IPS-20b (cell line): Measurements from ENCODE around the gene TLK2.
A peak's percentile ranks its signal among the peaks of the same experiment; 100 is the strongest.
"Not testable (repeated sequence)": the region's sequence is repeated elsewhere in the genome, so short reads cannot be mapped to it uniquely, and the experiment has no call there.

Source experiments
- H3K27ac ChIP-seq: one replicate; pipeline ENCODE4 v1.5.1; 2013; ENCODE audit warnings: low read length
- H3K27me3 ChIP-seq: 2 replicates; pipeline ENCODE4 v1.6.1; 2013; ENCODE audit warnings: mild to moderate bottlenecking, low read length, inconsistent platforms; ENCODE audit not compliant: insufficient read depth
- H3K36me3 ChIP-seq: 2 replicates; pipeline ENCODE4 v1.6.1; 2013; ENCODE audit warnings: low read depth, mild to moderate bottlenecking, inconsistent platforms, low read length, moderate library complexity; ENCODE audit not compliant: insufficient read depth
- H3K4me1 ChIP-seq: 2 replicates; pipeline ENCODE4 v1.6.1; 2013; ENCODE audit warnings: mild to moderate bottlenecking, control low read depth, inconsistent platforms, low read length, moderate library complexity; ENCODE audit not compliant: insufficient read depth
- H3K4me3 ChIP-seq: 2 replicates; pipeline ENCODE4 v1.5.1; 2013; ENCODE audit warnings: mild to moderate bottlenecking, low read length, inconsistent platforms
- H3K9ac ChIP-seq: 2 replicates; pipeline ENCODE4 v1.6.1; 2013; ENCODE audit warnings: low read depth, mild to moderate bottlenecking, inconsistent platforms, low read length, moderate library complexity
- H3K9me3 ChIP-seq: 2 replicates; pipeline ENCODE4 v1.6.1; 2013; ENCODE audit warnings: mild to moderate bottlenecking, low read depth, low read length, inconsistent platforms; ENCODE audit not compliant: insufficient read depth

The TLK2 gene

DNA sequence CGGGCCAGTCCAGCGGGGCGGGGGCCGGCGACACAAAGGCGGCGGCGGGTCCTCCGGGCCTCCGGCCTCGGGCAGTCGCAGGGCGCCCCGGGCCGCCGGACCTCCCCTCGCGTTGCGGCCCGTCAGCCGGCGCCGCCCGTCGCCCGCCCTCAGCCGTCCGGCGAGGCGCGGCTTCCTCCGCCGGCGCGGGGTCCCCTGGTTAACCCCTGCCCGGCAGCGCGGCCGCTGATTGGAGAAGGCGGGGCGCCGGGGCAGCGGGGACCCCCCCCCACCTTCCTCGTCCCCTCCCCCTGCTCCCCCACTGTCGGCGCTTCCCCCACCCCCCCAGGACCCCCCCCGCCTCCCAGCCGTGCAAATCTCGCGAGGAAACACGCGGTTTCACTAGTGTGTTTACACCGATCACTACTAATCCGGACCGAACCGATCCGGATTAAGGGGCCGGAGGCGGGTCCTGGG lies at the start of gene TLK2:
Gene TLK2, plus strand, starts transcription at position 402 of the 456 bp plus-strand sequence. CDS start 2,301 bp downstream, outside the sequence.
- no peak within 1 kb of the TSS for H3K27ac ChIP-seq
- peaks cover 1% of the 10 kb centered on the region; the same call in 1 of the 2 replicates for H3K4me1 ChIP-seq
- H3K4me3 ChIP-seq: peak within 1 kb of the TSS; percentile 83
- peaks cover 22% of the 10 kb centered on the region; the same call in 1 of the 2 replicates for H3K36me3 ChIP-seq
- no peaks in the 10 kb centered on the region for H3K27me3 ChIP-seq
- peak within 1 kb of the TSS; percentile 85 for H3K9ac ChIP-seq
- H3K9me3 ChIP-seq: no peaks in the 10 kb centered on the region

DNA sequence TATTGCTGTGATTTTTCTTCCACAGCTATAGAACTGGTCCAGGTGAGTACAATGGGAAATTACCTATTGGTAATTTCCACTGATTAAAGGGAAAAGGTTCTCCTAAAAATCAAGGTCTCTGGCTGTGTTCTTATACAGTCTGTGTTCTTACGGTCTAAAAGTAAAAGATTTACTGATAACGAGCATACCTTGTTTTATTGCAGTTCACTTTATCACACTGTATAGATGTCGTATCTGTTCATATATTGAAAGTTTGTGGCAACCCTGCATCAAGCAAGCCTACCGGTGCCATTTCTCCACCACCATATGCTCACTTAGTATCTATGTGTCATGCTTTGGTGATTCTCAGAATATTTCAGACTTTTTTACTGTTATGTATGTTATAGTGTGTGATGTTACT lies 43.4 kb upstream of the TLK2 start:
- not testable (repeated sequence) for H3K9me3 ChIP-seq, H3K27me3 ChIP-seq
- peaks cover 35% of the 10 kb centered on the region for H3K36me3 ChIP-seq

DNA sequence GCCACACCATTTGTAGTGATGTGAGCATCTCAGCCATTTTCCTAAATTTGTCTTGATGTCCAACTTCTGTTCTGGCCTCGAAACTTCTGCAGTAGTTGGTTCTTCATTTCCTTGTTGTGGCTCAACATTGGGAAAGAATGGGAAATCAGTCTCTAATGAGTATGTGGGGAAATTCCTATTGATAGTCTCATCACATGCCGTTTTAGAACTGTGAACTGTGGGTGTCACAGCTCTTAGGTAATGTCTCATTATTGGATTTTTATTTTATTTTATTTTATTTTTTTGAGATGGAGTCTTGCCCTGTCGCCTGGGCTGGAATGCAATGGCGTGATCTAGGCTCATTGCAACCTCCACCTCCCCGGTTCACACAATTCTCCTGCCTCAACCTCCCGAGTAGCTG lies 37.4 kb upstream of the TLK2 start:
- not testable (repeated sequence) for H3K4me3 ChIP-seq, H3K4me1 ChIP-seq, H3K27ac ChIP-seq, H3K27me3 ChIP-seq, H3K9me3 ChIP-seq, H3K9ac ChIP-seq
- peaks cover 58% of the 10 kb centered on the region for H3K36me3 ChIP-seq

More for the DNA sequence above, 43.4 kb upstream of the TLK2 start:
- H3K9ac ChIP-seq, H3K4me3 ChIP-seq, H3K4me1 ChIP-seq, H3K27ac ChIP-seq: not testable (repeated sequence)

DNA sequence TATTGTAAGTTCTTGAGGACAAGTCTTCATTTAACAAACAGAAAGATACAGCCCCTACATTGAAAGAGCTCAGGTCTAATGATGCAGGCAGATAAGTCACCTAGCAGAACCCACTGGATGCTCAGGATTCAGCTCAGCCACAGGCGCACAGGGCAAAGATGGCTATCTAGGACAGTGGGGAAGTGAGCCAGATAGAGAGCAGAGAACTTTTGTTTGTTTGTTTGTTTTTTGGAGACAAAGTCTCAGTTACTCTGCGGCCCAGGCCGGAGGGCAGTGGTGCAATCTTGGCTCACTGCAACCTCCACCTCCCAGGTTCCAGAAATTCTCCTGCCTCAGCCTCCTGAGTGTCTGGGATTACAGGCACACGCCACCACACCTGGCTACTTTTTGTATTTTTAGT lies 34.6 kb upstream of the TLK2 start:
- H3K9ac ChIP-seq: no peak overlapping the region
- H3K36me3 ChIP-seq: peaks cover 77% of the 10 kb centered on the region
- no peak overlapping the region for H3K27ac ChIP-seq
- no peak overlapping the region for H3K4me3 ChIP-seq
- H3K4me1 ChIP-seq: no peaks in the 10 kb centered on the region
- H3K27me3 ChIP-seq: no peaks in the 10 kb centered on the region
- no peaks in the 10 kb centered on the region for H3K9me3 ChIP-seq

DNA sequence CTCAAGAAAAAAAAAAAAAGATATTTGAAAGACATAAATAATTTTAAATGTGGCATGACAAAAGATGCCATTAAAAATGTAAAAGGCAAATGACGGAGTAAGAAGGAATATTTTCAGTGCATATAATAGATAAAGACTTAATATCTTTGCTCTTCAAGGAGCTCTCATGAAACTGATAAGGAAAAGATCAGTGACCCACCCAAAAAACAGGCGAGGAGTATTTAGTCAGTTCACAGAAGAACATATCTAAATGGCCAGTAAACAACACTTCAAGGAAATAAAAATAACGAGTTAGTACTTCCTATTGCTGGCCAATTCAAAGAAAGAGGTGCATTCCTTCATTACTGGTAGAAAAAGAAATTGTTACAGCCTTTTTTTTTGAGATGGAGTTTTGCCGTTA lies 32.8 kb upstream of the TLK2 start:
- H3K27me3 ChIP-seq, H3K4me1 ChIP-seq, H3K9ac ChIP-seq, H3K27ac ChIP-seq, H3K4me3 ChIP-seq, H3K9me3 ChIP-seq: not testable (repeated sequence)
- H3K36me3 ChIP-seq: peaks cover 71% of the 10 kb centered on the region

DNA sequence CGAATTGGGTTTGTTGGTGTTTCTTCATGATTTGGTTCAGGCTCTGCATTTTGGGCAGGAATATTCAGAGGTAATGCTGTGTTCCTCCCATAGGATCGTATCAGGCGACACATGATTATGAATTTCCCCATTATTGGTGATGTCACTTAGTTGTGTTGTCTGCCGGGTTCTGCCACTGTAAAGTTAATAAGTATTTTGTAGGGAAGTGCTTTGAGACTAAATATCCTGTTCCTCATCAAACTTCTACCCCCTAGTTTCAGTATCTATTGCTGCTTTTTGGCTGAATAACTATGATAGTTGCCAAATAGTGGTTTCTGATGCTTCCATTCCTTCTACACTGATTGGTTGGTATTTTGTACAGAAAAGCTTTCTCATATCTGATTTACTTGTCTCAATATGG lies 26.4 kb upstream of the TLK2 start:
- not testable (repeated sequence) for H3K27ac ChIP-seq, H3K4me1 ChIP-seq, H3K27me3 ChIP-seq, H3K9me3 ChIP-seq, H3K9ac ChIP-seq, H3K4me3 ChIP-seq
- peaks cover 19% of the 10 kb centered on the region for H3K36me3 ChIP-seq

DNA sequence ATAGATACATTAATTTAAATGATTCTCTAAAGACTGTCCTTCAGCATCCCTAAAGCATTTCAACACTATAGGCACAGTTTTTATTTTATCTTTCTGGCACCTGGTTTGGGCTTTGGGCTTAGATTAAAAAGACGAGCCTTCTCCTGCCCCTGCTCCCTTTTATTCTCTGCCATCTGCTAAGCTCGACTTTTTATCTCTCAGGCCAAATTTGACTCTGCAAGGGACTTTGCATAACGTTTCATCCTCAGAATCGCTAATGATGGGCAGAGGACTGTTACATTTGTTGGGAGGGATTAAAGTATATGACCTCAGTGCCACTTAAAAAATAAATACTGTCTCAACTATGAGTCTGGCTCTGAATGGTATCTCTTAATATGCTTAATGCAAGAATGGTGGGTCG lies 25.6 kb upstream of the TLK2 start:
- not testable (repeated sequence) for H3K27me3 ChIP-seq, H3K9me3 ChIP-seq, H3K4me3 ChIP-seq, H3K4me1 ChIP-seq, H3K9ac ChIP-seq, H3K27ac ChIP-seq
- H3K36me3 ChIP-seq: peaks cover 10% of the 10 kb centered on the region

DNA sequence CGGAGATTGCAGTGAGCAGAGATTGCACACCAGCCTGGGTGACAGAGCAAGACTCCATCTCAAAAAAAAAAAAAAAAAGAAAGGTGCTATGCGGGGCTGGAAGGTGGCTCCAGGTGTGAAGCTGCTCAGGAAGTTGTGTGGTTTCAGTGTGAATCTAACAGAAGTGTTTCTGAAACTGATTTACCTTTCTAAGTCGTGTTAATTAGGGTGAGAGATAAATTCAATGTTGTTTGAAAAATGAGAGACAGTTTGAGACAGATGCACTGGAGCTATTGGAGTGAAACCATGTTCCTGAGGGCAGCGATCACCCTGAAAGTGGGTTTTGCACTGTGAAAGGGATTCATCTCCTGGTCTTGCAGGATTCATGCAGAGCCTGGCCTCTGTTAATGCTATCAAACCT lies 25.0 kb upstream of the TLK2 start:
- not testable (repeated sequence) for H3K27ac ChIP-seq, H3K9ac ChIP-seq, H3K36me3 ChIP-seq, H3K9me3 ChIP-seq, H3K4me1 ChIP-seq, H3K4me3 ChIP-seq, H3K27me3 ChIP-seq

DNA sequence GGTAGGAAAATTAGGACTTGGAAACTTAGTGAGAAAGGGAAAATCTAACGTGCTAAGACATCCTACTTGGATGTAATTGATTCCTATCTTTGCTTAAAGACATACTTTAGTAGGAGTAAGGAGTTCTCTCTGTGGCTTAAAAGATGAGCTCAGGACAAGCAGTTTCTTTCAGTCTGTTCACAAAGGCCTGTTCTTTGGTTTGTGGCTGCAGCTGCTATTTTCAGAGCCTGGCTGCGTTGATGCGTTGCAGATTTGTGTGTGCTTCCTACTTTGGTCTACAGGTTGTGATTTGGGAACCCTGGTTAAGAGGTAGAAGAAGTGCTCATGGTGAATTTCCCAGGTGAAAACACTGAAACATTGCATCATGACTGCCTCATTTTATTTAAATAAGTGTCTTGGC lies 24.5 kb upstream of the TLK2 start:
- not testable (repeated sequence) for H3K27ac ChIP-seq, H3K4me1 ChIP-seq, H3K27me3 ChIP-seq, H3K36me3 ChIP-seq, H3K4me3 ChIP-seq, H3K9me3 ChIP-seq, H3K9ac ChIP-seq

DNA sequence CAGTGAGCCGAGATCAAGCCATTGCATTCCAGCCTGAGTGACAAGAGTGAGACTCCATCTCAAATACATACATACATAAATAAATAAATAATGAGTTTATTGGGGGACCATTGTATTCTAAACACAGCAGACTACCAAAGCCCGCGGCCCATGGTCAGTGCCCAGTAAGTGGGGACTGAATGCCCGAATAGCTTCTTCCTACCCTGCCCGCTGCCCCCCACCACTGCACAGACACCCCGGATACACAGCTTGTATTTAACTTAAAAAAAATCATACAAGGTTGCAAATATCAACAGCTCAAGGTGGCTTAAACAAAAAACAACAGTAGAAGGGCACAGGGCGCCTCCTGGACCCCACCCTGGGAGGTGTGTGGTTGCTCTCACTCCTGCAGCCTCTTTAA lies 22.6 kb upstream of the TLK2 start:
- Histone ChIP-seq H3K9me3 (no peaks in the 10 kb centered on the region), H3K9ac (no peak overlapping the region), H3K27ac (no peak overlapping the region), H3K27me3 (no peaks in the 10 kb centered on the region), H3K36me3 (no peaks in the 10 kb centered on the region), H3K4me1 (no peaks in the 10 kb centered on the region), H3K4me3 (no peak overlapping the region)

DNA sequence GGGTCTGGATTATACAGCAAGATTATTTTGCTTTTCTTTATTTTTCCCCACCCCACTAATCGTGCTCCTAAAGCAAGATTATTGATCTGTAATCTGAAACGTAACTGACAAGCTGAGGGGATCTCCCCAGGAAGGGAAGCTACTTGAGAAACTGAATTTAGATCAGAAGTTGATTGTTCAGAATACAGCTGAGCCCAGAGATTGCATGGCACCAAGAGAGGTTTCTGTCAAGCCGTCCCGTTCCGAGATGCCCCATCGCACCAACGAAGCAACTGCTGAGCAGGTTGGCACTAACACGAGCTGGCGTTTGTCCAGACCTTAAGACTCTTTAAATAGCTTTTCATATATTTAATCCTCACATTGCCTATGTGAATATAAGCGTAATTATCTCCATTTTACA lies 20.1 kb upstream of the TLK2 start:
- not testable (repeated sequence) for H3K9me3 ChIP-seq, H3K27me3 ChIP-seq, H3K9ac ChIP-seq, H3K27ac ChIP-seq, H3K4me1 ChIP-seq, H3K36me3 ChIP-seq, H3K4me3 ChIP-seq

DNA sequence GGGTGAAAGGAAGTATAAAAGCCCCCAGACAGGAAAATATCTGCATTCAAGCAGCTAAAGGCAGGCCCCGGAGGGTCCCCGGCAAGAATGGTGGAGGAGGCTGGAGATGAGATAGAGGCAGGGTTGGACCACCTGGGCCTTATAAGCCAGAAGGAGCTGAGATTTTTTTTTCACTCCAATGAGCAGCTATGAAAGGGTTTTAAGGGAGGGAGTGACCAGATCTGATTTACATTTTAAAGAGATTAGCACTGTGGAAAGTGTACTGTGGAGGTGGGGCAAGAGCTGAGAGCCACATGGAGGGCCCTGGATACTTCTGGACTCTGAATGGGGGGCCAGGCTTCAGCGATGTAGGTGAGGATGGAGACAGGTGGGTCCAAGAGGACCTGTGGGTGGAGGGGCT lies 14.2 kb upstream of the TLK2 start:
- not testable (repeated sequence) for H3K9me3 ChIP-seq, H3K4me3 ChIP-seq, H3K36me3 ChIP-seq, H3K27ac ChIP-seq, H3K9ac ChIP-seq, H3K4me1 ChIP-seq, H3K27me3 ChIP-seq

DNA sequence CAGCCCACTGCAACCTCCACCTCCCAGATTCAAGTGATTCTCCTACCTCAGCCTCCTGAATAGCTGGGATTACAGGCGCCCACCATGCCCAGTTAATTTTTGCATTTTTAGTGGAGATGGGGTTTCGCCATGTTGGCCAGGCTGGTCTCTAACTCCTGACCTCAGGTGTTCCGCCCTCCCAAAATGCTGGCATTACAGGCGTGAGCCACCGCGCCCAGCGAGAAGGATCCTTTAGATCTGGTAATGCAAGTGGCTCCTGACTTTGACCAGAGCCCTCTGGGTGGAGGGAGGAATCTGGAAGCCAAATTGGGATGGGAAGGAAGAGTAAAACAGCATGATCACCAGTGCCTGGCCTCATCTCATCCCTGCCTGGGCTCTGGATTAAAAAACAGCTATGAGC lies 13.4 kb upstream of the TLK2 start:
- not testable (repeated sequence) for H3K27ac ChIP-seq, H3K36me3 ChIP-seq, H3K4me1 ChIP-seq, H3K4me3 ChIP-seq, H3K9me3 ChIP-seq, H3K9ac ChIP-seq, H3K27me3 ChIP-seq
